Activated CD8-positive, alpha-beta T cell treated with anti-CD3 and anti-CD28 coated beads for 36 hours (primary cell): ENCODE results near the gene TEX261. TPM values are rescaled to one million over a fixed set of nuclear protein-coding genes. Genes with fewer than 3 reads are reported as not detected.

ENCODE experiments used
- ATAC-seq: fragments of 200-7000 bp; cut with Tn5 transposase; one replicate; pipeline ENCODE4 v1.10.0; 2021; ENCODE audit warnings: mild to moderate bottlenecking, moderate library complexity
- CTCF ChIA-PET: fragments of 350-600 bp; sonication (Branson Sonifier 250); formaldehyde crosslinking; loops from one replicate; lab custom pipeline; 2021; ENCODE audit warnings: antibody characterized with exemption; lab: Charles Lee
- POLR2A ChIA-PET: fragments of 350-600 bp; sonication (Branson Sonifier 250); formaldehyde crosslinking; loops from one replicate; lab custom pipeline; 2021; ENCODE audit warnings: antibody characterized with exemption; lab: Charles Lee
- DNase-seq: peaks from one replicate; pipeline ENCODE4 v3.0.0-alpha.2; 2020
- H3K27ac Mint-ChIP-seq: one replicate; pipeline ENCODE4 v1.8.0; 2021; ENCODE audit warnings: mild to moderate bottlenecking, mixed read lengths
- H3K27me3 Mint-ChIP-seq: one replicate; pipeline ENCODE4 v1.8.0; 2021; ENCODE audit warnings: mixed read lengths
- H3K36me3 Mint-ChIP-seq: one replicate; pipeline ENCODE4 v1.8.0; 2021; ENCODE audit warnings: low read depth, mixed read lengths
- H3K4me1 Mint-ChIP-seq: one replicate; pipeline ENCODE4 v1.8.0; 2021; ENCODE audit warnings: low read depth, mixed read lengths
- H3K4me3 Mint-ChIP-seq: one replicate; pipeline ENCODE4 v1.8.0; 2021; ENCODE audit warnings: mild to moderate bottlenecking, moderate library complexity, mixed read lengths
- H3K9me3 Mint-ChIP-seq: one replicate; pipeline ENCODE4 v1.8.0; 2021; ENCODE audit warnings: mixed read lengths
- intact Hi-C: fragments of 100-400 bp; cut with micrococcal nuclease; formaldehyde crosslinking; loops from one replicate; pipeline ENCODE4 v1.10.0; 2022
- total RNA-seq, 2 experiments: library from RNA; stranded (reverse); gene quantifications; one replicate each; pipeline ENCODE4 v1.2.3, GENCODE V29; 2021
- TF ChIP-seq, protein P1 (sequence below): fragments of 200-600 bp; IDR thresholded peaks from one replicate; pipeline ENCODE4 v1.8.0; 2022; ENCODE audit warnings: antibody characterized with exemption, mild to moderate bottlenecking

The TEX261 gene
- total RNA-seq, 2 experiments from 2014 or later: 38.8 to 39.9 TPM

DNA sequence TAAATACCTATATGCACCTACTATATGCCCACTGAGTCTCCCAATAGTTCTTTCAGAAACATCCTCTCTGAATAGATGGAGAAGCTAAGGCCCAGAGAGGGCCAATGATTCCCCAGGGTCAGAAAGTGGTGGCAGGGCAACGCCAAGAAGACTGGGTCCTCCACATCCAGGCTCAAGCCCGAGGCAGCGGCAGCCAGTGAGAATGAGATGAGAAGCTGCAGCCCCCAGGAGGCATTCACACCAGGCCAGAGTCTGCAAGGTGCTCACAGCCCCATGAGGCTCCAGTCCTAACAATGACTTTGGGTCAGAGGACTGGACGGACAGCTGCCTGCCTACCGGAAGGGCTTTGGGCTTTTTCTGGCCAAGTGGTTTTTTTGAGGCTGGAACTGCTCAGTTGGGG, 3.5 kb downstream of the TEX261 start:
- TF ChIP-seq, protein P1, sequence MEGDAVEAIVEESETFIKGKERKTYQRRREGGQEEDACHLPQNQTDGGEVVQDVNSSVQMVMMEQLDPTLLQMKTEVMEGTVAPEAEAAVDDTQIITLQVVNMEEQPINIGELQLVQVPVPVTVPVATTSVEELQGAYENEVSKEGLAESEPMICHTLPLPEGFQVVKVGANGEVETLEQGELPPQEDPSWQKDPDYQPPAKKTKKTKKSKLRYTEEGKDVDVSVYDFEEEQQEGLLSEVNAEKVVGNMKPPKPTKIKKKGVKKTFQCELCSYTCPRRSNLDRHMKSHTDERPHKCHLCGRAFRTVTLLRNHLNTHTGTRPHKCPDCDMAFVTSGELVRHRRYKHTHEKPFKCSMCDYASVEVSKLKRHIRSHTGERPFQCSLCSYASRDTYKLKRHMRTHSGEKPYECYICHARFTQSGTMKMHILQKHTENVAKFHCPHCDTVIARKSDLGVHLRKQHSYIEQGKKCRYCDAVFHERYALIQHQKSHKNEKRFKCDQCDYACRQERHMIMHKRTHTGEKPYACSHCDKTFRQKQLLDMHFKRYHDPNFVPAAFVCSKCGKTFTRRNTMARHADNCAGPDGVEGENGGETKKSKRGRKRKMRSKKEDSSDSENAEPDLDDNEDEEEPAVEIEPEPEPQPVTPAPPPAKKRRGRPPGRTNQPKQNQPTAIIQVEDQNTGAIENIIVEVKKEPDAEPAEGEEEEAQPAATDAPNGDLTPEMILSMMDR: no peak
- H3K4me1 Mint-ChIP-seq: peaks cover 26% of the 10 kb centered on the region
- POLR2A ChIA-PET: no interaction called here
- CTCF ChIA-PET: interaction anchor here (3.8 kb wide), 1 partner anchor 26 kb away, joined by 22 read pairs; no protein-coding TSS in a partner anchor
- DNase-seq (no peak), ATAC-seq (no peak)
- no peak overlapping the region for H3K4me3 Mint-ChIP-seq
- H3K27me3 Mint-ChIP-seq: no peaks in the 10 kb centered on the region
- H3K27ac Mint-ChIP-seq: no peak overlapping the region
- peaks cover 34% of the 10 kb centered on the region for H3K36me3 Mint-ChIP-seq
- intact Hi-C loops: no loop called here
- no peaks in the 10 kb centered on the region for H3K9me3 Mint-ChIP-seq

DNA sequence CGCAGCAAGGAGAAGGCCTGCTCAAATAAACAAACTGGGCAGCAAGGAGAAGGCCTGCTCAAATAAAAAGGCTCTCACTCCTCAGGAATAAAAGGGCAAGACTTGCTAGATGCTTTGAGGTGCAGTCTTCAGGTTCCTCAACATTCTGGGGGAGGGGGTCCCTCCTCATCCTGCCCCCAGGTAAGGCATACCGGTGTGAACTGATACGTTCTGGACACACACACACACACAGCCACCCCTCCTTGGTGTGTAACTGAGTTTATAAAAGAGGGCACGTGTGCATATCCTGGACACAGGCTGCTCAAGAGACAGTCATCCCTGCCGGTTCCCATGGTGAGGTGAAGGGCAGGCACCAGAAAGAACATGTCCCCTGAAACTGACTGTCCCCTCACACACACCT, 4.5 kb downstream of the TEX261 start:
- Mint-ChIP-seq H3K36me3 (peaks cover 43% of the 10 kb centered on the region), H3K9me3 (no peaks in the 10 kb centered on the region), H3K4me1 (peaks cover 21% of the 10 kb centered on the region), H3K27ac (no peak overlapping the region), H3K27me3 (no peaks in the 10 kb centered on the region), H3K4me3 (no peak overlapping the region)
- intact Hi-C loops: no loop called here
- ChIA-PET CTCF (interaction anchor here (1.4 to 3.8 kb wide), 2 partner anchors 11 to 25 kb away, joined by 6 to 22 read pairs; no protein-coding TSS in a partner anchor), POLR2A (no interaction called here)
- TF ChIP-seq, protein P1: no peak
- ATAC-seq (no peak), DNase-seq (no peak)

DNA sequence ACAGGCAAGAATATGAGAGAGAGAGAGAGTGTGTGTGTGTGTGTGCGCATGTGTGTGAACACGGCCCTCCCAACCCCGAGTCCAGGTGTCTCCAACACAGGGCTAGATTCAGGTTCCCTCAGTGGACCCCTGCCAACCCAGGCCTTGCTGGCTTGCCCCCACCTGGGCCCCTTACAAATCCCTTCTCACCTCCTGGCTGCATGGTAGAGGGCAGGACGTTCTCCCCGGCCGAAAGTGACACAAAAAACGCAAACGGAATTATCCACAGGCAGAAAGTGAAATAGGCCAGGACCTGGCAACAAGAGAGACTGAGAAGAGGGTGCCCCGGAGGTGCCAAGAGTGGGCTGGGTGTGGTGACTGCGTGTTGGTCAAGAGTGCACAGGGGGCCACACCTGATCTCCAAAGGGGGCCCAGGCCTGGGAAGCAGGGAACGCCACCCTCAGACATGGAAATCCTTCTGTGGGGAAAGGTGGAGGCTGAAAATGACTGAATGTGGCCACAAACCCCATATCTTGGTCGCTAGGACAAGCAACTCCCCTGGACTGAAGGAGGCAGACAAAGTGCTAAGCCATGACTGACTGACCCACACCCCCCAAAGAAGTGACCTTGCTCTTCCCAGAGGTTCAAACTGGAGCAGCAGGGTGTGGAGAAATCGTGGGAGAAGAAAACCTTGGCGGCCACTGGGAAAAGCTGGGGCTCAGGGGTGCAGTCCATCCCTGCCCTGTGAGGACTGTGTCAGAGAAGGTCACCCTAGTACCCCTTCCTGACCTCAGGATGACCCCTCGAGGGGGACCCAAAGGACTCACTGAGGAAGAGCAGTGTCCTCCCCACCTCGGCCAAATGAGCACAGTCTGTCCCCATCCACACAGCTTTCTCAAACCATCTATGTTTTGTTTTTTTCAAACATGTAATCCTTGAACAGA, 5.7 kb downstream of the TEX261 start:
- no peak for DNase-seq
- no peak overlapping the region for H3K4me3 Mint-ChIP-seq

DNA sequence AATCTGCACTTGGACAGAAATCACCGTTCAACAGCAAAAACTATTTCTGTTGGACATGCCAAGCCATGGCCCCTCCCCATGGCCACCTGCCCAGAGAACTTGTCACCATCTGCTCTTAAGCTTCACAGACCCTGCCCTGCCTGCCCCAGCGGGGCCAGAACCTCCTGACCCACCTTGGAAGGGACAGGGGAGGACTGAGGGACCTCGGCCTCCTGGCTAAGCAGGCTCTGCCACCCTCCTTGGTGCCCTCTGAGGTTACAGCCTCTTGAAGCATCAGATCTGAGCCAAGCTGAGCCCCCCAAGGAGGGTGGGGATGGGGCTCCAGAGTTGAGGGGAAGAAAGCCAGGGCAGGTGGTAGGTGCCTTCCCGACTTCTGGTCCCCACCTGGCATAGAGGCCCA, 6.5 kb downstream of the TEX261 start:
- Mint-ChIP-seq H3K4me1 (peaks cover 20% of the 10 kb centered on the region), H3K36me3 (peaks cover 42% of the 10 kb centered on the region), H3K27ac (no peak overlapping the region), H3K9me3 (no peaks in the 10 kb centered on the region), H3K27me3 (no peaks in the 10 kb centered on the region), H3K4me3 (no peak overlapping the region)
- intact Hi-C loops: no loop called here
- DNase-seq (no peak), ATAC-seq (no peak)
- ChIA-PET POLR2A (no interaction called here), CTCF (interaction anchor here (0.9 to 1.6 kb wide), 4 partner anchors 10 to 24 kb away, joined by 3 to 5 read pairs (median 4); no protein-coding TSS in a partner anchor)
- TF ChIP-seq, protein P1: no peak

More for the DNA sequence above, 5.7 kb downstream of the TEX261 start:
- H3K9me3 Mint-ChIP-seq: no peaks in the 10 kb centered on the region
- H3K27me3 Mint-ChIP-seq: no peaks in the 10 kb centered on the region
- TF ChIP-seq, protein P1: no peak
- H3K4me1 Mint-ChIP-seq: peaks cover 28% of the 10 kb centered on the region
- POLR2A ChIA-PET: no interaction called here
- intact Hi-C loops: no loop called here
- peak overlapping the region; percentile 32 for H3K27ac Mint-ChIP-seq
- peaks cover 44% of the 10 kb centered on the region for H3K36me3 Mint-ChIP-seq
- CTCF ChIA-PET: interaction anchor here (0.9 to 1.4 kb wide), 3 partner anchors 12 to 24 kb away, joined by 3 to 6 read pairs (median 3); no protein-coding TSS in a partner anchor
- ATAC-seq: no peak

DNA sequence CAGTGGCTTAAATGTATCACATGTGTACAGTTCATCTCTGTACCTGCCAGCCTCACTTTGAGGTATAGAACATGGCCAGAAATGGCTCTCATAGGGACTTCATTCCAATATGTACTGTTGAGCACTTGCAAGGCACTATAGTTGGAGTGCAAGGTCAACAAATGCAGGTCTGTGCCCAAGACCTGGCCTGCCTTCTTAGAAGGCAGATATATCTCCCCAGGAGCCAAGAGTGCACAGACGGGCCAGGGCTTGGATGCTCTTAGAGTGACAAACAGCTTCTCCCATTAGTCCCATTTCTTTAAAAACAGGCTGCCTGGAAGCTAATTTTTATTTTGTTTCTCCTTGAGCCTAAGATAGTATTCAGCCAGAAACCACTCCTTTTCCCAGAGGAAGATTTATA, 7.3 kb downstream of the TEX261 start:
- POLR2A ChIA-PET: no interaction called here
- Mint-ChIP-seq H3K27ac (no peak overlapping the region), H3K9me3 (no peaks in the 10 kb centered on the region), H3K27me3 (no peaks in the 10 kb centered on the region), H3K36me3 (peaks cover 39% of the 10 kb centered on the region), H3K4me3 (no peak overlapping the region), H3K4me1 (peaks cover 14% of the 10 kb centered on the region)
- ATAC-seq (no peak), DNase-seq (no peak)
- intact Hi-C loops: no loop called here
- CTCF ChIA-PET: interaction anchor here (1.1 to 4.6 kb wide), 4 partner anchors 9 to 23 kb away, joined by 4 to 39 read pairs (median 4); no protein-coding TSS in a partner anchor
- TF ChIP-seq, protein P1: no peak
